ENCODE results near the gene ZNF584.
"Not testable (repeated sequence)": the region's sequence is repeated elsewhere in the genome, so short reads cannot be mapped to it uniquely, and the experiment has no call there.

Gene ZNF584

GRCh38 chr19:58407658-58408151 lies 744 bp upstream of the ZNF584 start:
- DNase-seq = peak; percentile 49

GRCh38 chr19:58409010-58409790 lies 751 bp downstream of the ZNF584 start:
- DNase-seq = peak; percentile 60

- no peak for DNase-seq
Measured at GRCh38 chr19:58416604-58417003, 8.2 kb downstream of the ZNF584 start.

DNA sequence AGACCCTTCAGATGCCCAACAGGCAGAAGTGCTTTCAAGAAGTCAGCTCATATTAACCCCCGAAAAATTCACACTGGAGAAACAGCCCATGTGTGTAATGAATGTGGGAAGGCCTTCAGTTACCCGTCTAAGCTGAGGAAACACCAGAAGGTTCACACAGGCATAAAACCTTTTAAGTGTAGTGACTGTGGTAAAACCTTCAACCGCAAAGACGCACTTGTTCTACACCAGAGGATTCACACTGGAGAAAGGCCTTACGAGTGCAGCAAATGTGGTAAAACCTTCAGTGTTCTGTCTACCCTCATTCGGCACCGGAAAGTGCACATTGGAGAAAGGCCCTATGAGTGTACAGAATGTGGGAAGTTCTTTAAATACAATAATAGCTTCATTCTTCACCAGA lies 8.6 kb downstream of the ZNF584 start:
- DNase-seq = no peak

DNA sequence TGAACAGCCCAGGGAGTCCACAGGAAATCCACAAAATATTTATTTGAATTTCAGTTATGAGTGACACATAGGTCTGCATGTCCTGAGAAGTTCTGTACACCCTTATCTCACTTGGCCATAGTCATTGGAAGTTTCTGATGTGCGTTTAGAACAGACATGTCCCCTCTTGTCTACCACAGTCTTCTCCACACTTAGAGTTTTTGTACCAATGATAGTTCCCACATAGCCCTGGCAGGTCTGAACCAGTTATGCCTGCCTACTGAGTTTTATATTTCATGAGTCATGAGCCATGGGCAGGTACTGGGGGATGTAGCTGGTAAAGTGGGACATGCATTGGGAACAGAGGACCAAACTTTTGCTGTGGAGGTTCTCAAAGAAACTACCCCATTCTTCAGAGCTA lies 20.2 kb downstream of the ZNF584 start:
- no peak for DNase-seq

- no peak for DNase-seq
Measured at GRCh38 chr19:58429745-58430144, 21.3 kb downstream of the ZNF584 start.

DNA sequence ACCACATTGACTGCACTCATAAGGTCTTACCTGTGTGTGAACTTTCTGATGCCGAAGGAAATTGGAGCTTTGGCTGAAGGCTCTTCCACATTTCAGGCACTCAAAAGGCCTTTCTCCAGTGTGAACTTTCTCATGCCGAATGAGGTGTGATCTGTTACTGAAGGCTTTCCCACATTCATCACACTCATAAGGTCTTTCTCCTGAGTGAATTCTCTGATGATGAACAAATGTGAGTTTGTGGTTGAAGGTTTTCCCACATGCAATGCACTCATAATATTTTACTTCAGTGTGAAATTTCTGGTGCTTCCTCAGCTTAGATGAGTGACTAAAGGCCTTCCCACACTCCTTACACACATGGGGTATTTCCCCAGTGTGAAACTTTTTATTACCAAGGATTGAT lies 25.8 kb downstream of the ZNF584 start:
- DNase-seq = no peak

GRCh38 chr19:58439576-58440554 lies 31.4 kb downstream of the ZNF584 start, which contains the start of gene ZNF132:
Gene ZNF132, minus strand, starts transcription at chr19:58440153. Its CDS starts 332 bp downstream, at chr19:58439821.
- DNase-seq = peak; percentile 99

GRCh38 chr19:58440556-58440955 lies 32.1 kb downstream of the ZNF584 start:
- no peak for DNase-seq

GRCh38 chr19:58442986-58443385 lies 34.5 kb downstream of the ZNF584 start:
- not testable (repeated sequence) for DNase-seq

GRCh38 chr19:58448860-58449259 lies 40.4 kb downstream of the ZNF584 start:
- not testable (repeated sequence) for DNase-seq

- DNase-seq = not testable (repeated sequence)
Measured at GRCh38 chr19:58449980-58450379, 41.5 kb downstream of the ZNF584 start.

- no peak for DNase-seq
Measured at GRCh38 chr19:58450856-58451357, 42.5 kb downstream of the ZNF584 start.

DNA sequence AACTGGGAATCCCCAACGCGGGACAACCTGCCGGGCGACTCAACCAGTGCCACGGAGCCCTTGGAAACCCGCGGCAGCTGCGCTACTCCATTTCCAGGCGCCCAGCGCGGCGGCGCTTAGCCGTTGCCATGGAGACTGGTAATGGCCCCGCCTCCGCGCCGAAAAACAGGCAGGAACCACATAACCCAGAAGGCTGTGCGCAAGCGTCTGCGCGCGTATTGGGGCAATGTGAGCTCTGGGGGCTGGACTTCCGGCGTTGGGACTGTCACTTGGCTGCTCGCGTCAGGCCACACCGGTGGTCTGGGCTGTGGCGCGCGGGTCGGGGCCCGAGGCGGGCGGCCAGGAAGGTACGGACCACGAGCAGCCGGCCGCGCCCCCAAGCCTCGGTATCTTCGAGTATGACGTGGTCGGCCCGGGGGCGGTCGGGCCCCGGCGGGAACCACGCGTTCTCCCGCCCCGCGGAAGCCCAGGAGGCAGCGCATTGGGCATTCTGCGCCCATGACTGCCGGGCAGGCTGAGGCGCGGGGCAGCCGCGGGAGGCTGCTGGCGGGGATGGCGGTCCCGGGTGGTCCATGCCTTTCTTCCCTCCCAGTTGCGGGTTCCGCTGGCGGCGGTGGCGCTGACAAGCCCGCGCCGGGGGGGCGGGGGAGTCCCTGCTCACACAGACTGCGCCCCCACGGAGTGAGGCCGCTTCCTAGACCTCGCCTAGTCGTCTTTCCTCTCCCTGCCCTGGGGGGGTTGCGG lies 43.1 kb downstream of the ZNF584 start, which contains the start of gene ZNF324B:
Gene ZNF324B, plus strand, starts transcription at position 265 of the 744 bp plus-strand sequence. CDS start 2,080 bp downstream, outside the sequence.
- DNase-seq = peak; percentile 98

- DNase-seq = no peak
Measured at GRCh38 chr19:58453743-58454142, 45.3 kb downstream of the ZNF584 start.

DNA sequence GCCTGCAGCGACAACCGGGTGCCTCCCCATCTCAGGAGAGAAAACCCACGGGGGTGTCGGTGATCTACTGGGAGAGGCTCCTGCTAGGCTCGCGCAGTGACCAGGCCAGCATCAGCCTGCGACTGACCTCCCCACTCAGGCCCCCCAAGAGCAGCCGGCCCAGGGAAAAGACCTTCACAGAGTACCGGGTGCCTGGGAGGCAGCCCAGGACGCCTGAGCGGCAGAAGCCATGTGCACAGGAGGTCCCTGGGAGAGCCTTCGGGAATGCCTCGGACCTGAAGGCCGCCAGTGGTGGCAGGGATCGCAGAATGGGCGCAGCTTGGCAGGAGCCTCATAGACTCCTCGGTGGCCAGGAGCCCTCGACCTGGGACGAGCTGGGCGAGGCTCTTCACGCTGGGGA lies 46.9 kb downstream of the ZNF584 start:
- no peak for DNase-seq

GRCh38 chr19:58456111-58456510 lies 47.7 kb downstream of the ZNF584 start:
- no peak for DNase-seq

GRCh38 chr19:58460039-58460438 lies 51.6 kb downstream of the ZNF584 start:
- DNase-seq = no peak

- no peak for DNase-seq
Measured at GRCh38 chr19:58466089-58466759, 57.8 kb downstream of the ZNF584 start.

DNA sequence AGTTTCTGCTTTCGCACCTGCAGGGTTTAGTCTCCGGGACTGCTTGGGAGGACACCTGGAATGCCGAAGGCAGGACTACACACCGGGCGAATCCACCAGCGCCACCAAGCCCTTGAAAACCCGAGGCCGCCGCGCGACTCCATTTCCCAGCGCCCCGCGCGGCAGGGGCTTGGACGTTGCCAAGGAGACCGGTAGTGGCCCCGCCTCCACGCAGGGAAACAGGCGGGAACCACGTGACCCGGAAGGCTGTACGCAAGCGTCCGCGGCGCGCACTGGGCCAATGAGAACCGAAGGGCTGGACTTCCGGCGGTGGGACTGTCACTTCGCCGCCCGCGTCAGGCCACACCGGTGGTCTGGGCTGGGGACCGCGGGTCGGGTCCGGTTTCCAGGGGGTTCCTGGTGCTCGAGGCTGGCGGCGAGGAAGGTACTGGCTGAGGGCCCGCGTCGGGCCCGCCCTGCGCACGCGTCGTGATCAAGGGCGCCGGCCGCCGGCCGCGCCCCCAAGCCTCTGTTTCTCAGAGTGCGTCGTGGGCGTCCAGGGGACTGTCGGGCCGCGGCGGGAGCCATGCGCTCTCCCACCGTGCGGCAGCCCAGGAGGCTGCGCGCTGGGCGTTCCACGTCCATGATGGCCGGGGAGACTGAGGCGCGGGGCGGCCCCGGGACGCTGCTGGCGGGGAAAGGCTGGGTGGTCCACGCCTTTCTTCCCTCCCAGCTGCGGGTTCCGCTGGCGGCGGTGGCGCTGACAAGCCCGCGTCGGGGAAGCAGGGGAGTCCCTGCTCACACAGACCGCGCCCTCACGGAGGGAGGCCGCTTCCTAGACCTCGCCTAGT lies 58.5 kb downstream of the ZNF584 start, which contains the start of gene ZNF324:
Gene ZNF324, plus strand, starts transcription at position 321 of the 830 bp plus-strand sequence. CDS start 2,106 bp downstream, outside the sequence.
- DNase-seq = peak; percentile 99
